ENCODE results near the gene TTC39A.
A peak's percentile ranks its signal among the peaks of the same experiment; 100 is the strongest.

The TTC39A gene

GRCh38 chr1:51330331-51331201, at the start of gene TTC39A:
TSS of gene TTC39A (minus strand) at chr1:51330562. CDS start at chr1:51330477, 85 bp downstream.
- DNase-seq, result no peak
- peak within 1 kb of the TSS; percentile 55 for H3K4me3 ChIP-seq (ENCODE audit: low read length)
- H3K4me2 ChIP-seq (ENCODE audit: low read depth, low read length), result peak within 1 kb of the TSS; percentile 85
- H3K79me2 ChIP-seq (ENCODE audit: low read length), result no peaks in the 10 kb centered on the region
- no peaks in the 10 kb centered on the region for H3K27me3 ChIP-seq (replicated peaks; ENCODE audit: insufficient read depth, low read length)
- no peaks in the 10 kb centered on the region for H3K9me3 ChIP-seq (replicated peaks; ENCODE audit: insufficient read depth, low read length)
- H3K9ac ChIP-seq (ENCODE audit: low read length), result no peak within 1 kb of the TSS
- H3K4me1 ChIP-seq (ENCODE audit: low read length), result peaks cover 10% of the 10 kb centered on the region
- H2AFZ ChIP-seq (ENCODE audit: low read length), result peak within 1 kb of the TSS; percentile 75
- H4K20me1 ChIP-seq (ENCODE audit: insufficient read depth, low read length), result no peaks in the 10 kb centered on the region
- H3F3A ChIP-seq (ENCODE audit: insufficient read depth, low read length), result no peaks in the 10 kb centered on the region
- no peaks in the 10 kb centered on the region for H3K36me3 ChIP-seq (replicated peaks; ENCODE audit: insufficient read depth, low read length)
- TF ChIP-seq EZH2phosphoT487 (IDR thresholded peaks at IDR 0.05; ENCODE audit: low read length) (no peak), CTCF (IDR thresholded peaks at IDR 0.05; ENCODE audit: low read length) (no peak), EZH2 (optimal IDR thresholded peaks at IDR 0.05; ENCODE audit: low read depth, low read length) (no peak)
- no peak within 1 kb of the TSS for H3K27ac ChIP-seq (ENCODE audit: low read length)
- no peaks in the 10 kb centered on the region for H3K9me2 ChIP-seq (replicated peaks; ENCODE audit: insufficient read depth, low read length)

GRCh38 chr1:51378871-51379270, 48.5 kb upstream of the TTC39A start:
- Histone ChIP-seq H3K27ac (ENCODE audit: low read length) (no peak overlapping the region), H3K9ac (ENCODE audit: low read length) (no peak overlapping the region), H3K36me3 (replicated peaks; ENCODE audit: insufficient read depth, low read length) (no peaks in the 10 kb centered on the region), H3K4me1 (ENCODE audit: low read length) (no peaks in the 10 kb centered on the region), H3K4me2 (ENCODE audit: low read depth, low read length) (no peak overlapping the region), H3K9me2 (replicated peaks; ENCODE audit: insufficient read depth, low read length) (no peaks in the 10 kb centered on the region), H3K79me2 (ENCODE audit: low read length) (no peaks in the 10 kb centered on the region), H3K4me3 (ENCODE audit: low read length) (no peak overlapping the region), H2AFZ (ENCODE audit: low read length) (no peak overlapping the region), H3K9me3 (replicated peaks; ENCODE audit: insufficient read depth, low read length) (no peaks in the 10 kb centered on the region), H3F3A (ENCODE audit: insufficient read depth, low read length) (no peaks in the 10 kb centered on the region), H3K27me3 (replicated peaks; ENCODE audit: insufficient read depth, low read length) (no peaks in the 10 kb centered on the region), H4K20me1 (ENCODE audit: insufficient read depth, low read length) (no peaks in the 10 kb centered on the region)
- TF ChIP-seq EZH2phosphoT487 (IDR thresholded peaks at IDR 0.05; ENCODE audit: low read length) (no peak), CTCF (IDR thresholded peaks at IDR 0.05; ENCODE audit: low read length) (no peak), EZH2 (optimal IDR thresholded peaks at IDR 0.05; ENCODE audit: low read depth, low read length) (no peak)
- DNase-seq, result no peak

- H3K4me3 ChIP-seq (ENCODE audit: low read length), result no peak overlapping the region
These were observed 43.5 kb upstream of the TTC39A start for GRCh38 chr1:51373898-51374297.

More at GRCh38 chr1:51373898-51374297, 43.5 kb upstream of the TTC39A start:
- Histone ChIP-seq H3K79me2 (ENCODE audit: low read length) (no peaks in the 10 kb centered on the region), H3K4me2 (ENCODE audit: low read depth, low read length) (no peak overlapping the region), H3K9me3 (replicated peaks; ENCODE audit: insufficient read depth, low read length) (no peaks in the 10 kb centered on the region), H3K9me2 (replicated peaks; ENCODE audit: insufficient read depth, low read length) (no peaks in the 10 kb centered on the region), H3F3A (ENCODE audit: insufficient read depth, low read length) (no peaks in the 10 kb centered on the region), H4K20me1 (ENCODE audit: insufficient read depth, low read length) (no peaks in the 10 kb centered on the region), H3K36me3 (replicated peaks; ENCODE audit: insufficient read depth, low read length) (no peaks in the 10 kb centered on the region), H3K9ac (ENCODE audit: low read length) (no peak overlapping the region), H3K27ac (ENCODE audit: low read length) (no peak overlapping the region), H3K4me1 (ENCODE audit: low read length) (no peaks in the 10 kb centered on the region), H2AFZ (ENCODE audit: low read length) (no peak overlapping the region), H3K27me3 (replicated peaks; ENCODE audit: insufficient read depth, low read length) (no peaks in the 10 kb centered on the region)
- TF ChIP-seq CTCF (IDR thresholded peaks at IDR 0.05; ENCODE audit: low read length), result no peak
- no peak for TF ChIP-seq EZH2phosphoT487 (IDR thresholded peaks at IDR 0.05; ENCODE audit: low read length)
- TF ChIP-seq EZH2 (optimal IDR thresholded peaks at IDR 0.05; ENCODE audit: low read depth, low read length), result no peak
- DNase-seq, result no peak

All from MM.1S (cell line).